ENCODE results near the gene DEF6. TPM values are rescaled to one million over a fixed set of nuclear protein-coding genes. Genes with fewer than 3 reads are reported as not detected.

Gene DEF6
- polyA plus RNA-seq, 1 of the 3 experiments (the other 2 are of a cell fraction): 0.13 TPM

- Histone ChIP-seq H4K20me1 (ENCODE audit: insufficient read depth) (no peaks in the 10 kb centered on the region), H3K4me2 (no peak overlapping the region), H3K79me2 (ENCODE audit: insufficient read depth) (no peaks in the 10 kb centered on the region), H3F3A (replicated peaks; ENCODE audit: insufficient read depth) (no peaks in the 10 kb centered on the region), H3K9ac (no peak overlapping the region), H3K9me2 (no peaks in the 10 kb centered on the region), H3K4me3 (ENCODE audit: low read depth in 2 of 2, low read length in 1 of 2) (no peak overlapping the region), H3K4me1 (ENCODE audit: control insufficient read depth in 1 of 2, insufficient read depth in 2 of 2, low read depth in 1 of 2, low read length in 1 of 2) (peaks cover 0 to 7% of the 10 kb centered on the region in 2 experiments; a peak in 1 of 4 replicates), H3K27me3 (ENCODE audit: insufficient read depth) (peaks cover 8% of the 10 kb centered on the region; the same call in 1 of the 2 replicates), H3K27ac (ENCODE audit: low read depth in 2 of 2, low read length in 1 of 2) (no peak overlapping the region), H3K9me3 (no peaks in the 10 kb centered on the region), H3K36me3 (replicated peaks in 1 of 2; ENCODE audit: control insufficient read depth in 1 of 2, insufficient read depth in 2 of 2, low read length in 1 of 2) (no peaks in the 10 kb centered on the region), H2AFZ (ENCODE audit: low read depth) (no peak overlapping the region)
- TF ChIP-seq PBX3 (IDR thresholded peaks at IDR 0.05): no peak
- no peak for TF ChIP-seq RAD21 (IDR thresholded peaks at IDR 0.05; ENCODE audit: low read length)
- no peak for TF ChIP-seq FOSL2 (IDR thresholded peaks at IDR 0.05; ENCODE audit: borderline replicate concordance, low read depth)
- no peak for TF ChIP-seq NFIC (IDR thresholded peaks at IDR 0.05; ENCODE audit: borderline replicate concordance)
- no peak for TF ChIP-seq IRF3 (IDR thresholded peaks at IDR 0.05; ENCODE audit: low read depth, low read length)
- no peak for TF ChIP-seq NRF1 (IDR thresholded peaks at IDR 0.05; ENCODE audit: low read depth, low read length)
- no peak for TF ChIP-seq GABPA (IDR thresholded peaks at IDR 0.05; ENCODE audit: low read depth)
- TF ChIP-seq, protein P1, sequence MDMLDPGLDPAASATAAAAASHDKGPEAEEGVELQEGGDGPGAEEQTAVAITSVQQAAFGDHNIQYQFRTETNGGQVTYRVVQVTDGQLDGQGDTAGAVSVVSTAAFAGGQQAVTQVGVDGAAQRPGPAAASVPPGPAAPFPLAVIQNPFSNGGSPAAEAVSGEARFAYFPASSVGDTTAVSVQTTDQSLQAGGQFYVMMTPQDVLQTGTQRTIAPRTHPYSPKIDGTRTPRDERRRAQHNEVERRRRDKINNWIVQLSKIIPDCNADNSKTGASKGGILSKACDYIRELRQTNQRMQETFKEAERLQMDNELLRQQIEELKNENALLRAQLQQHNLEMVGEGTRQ (IDR thresholded peaks at IDR 0.05; ENCODE audit: borderline replicate concordance, low read depth, low read length): no peak
- TF ChIP-seq REST (IDR thresholded peaks at IDR 0.05; ENCODE audit: low read depth, low read length): no peak
- TF ChIP-seq TEAD4 (IDR thresholded peaks at IDR 0.05; ENCODE audit: borderline replicate concordance, insufficient read depth): no peak
- TF ChIP-seq CHD2 (IDR thresholded peaks at IDR 0.05; ENCODE audit: low read length, partially characterized antibody): no peak
- TF ChIP-seq ZBTB33 (IDR thresholded peaks at IDR 0.05; ENCODE audit: borderline replicate concordance, low read depth): no peak
- no peak for TF ChIP-seq USF1 (IDR thresholded peaks at IDR 0.05; ENCODE audit: borderline replicate concordance, low read depth)
- TF ChIP-seq RXRA (IDR thresholded peaks at IDR 0.05; ENCODE audit: borderline replicate concordance, low read depth): no peak
- TF ChIP-seq ELF1 (IDR thresholded peaks at IDR 0.05): no peak
- no peak for TF ChIP-seq RFX5 (IDR thresholded peaks at IDR 0.05; ENCODE audit: low read length)
- TF ChIP-seq JUND (IDR thresholded peaks at IDR 0.05): no peak
- no peak for TF ChIP-seq EP300 (IDR thresholded peaks at IDR 0.05; ENCODE audit: borderline replicate concordance in 1 of 2, low read depth in 1 of 2, low read length in 1 of 2)
- TF ChIP-seq MXI1 (IDR thresholded peaks at IDR 0.05; ENCODE audit: low read depth, low read length): no peak
- no peak for TF ChIP-seq FOXJ3 (CRISPR knock-in tag; IDR thresholded peaks at IDR 0.05)
- DNase-seq: peak; percentile 9
- WGBS (ENCODE audit: low lambda C conversion rate): 75% methylated on average over 2 of the region's 2 CpGs
- CTCF ChIA-PET: interaction anchor here (1.1 to 4.5 kb wide), 5 partner anchors 10 to 130 kb away, joined by 3 to 23 read pairs (median 4); partner anchors contain the start of gene PPARD
- POLR2A ChIA-PET: no interaction called here
Observed at GRCh38 chr6:35320031-35320410, 22.4 kb downstream of the DEF6 start.
